Adrenal gland (tissue), 5 donors: ENCODE data around the gene HOXA5.

Experiments used
- POLR2A ChIP-seq, 2 donors: fragments of 450-650 bp; IDR thresholded peaks; one replicate each; pipeline ENCODE4 v1.6.1; 2017; ENCODE audit warnings: antibody characterized with exemption in 2 of 2, mild to moderate bottlenecking in 2 of 2, moderate library complexity in 1 of 2
- TF ChIP-seq, protein P1 (sequence below), 6 experiments: fragments of 450-650 bp in 4 of 6; fragments of 200-600 bp in 2 of 6; sonication (generic) in 1 of 6; IDR thresholded peaks; 1 replicate in 5 of 6; 2 replicates in 1 of 6; pipeline versions ENCODE4 v1.5.1 to v1.8.0; 2016 to 2021; ENCODE audit warnings: antibody characterized with exemption in 6 of 6, mild to moderate bottlenecking in 2 of 6, moderate library complexity in 1 of 6
- donor health status: DM: no; HTN: no; CAD: no.

DNA sequence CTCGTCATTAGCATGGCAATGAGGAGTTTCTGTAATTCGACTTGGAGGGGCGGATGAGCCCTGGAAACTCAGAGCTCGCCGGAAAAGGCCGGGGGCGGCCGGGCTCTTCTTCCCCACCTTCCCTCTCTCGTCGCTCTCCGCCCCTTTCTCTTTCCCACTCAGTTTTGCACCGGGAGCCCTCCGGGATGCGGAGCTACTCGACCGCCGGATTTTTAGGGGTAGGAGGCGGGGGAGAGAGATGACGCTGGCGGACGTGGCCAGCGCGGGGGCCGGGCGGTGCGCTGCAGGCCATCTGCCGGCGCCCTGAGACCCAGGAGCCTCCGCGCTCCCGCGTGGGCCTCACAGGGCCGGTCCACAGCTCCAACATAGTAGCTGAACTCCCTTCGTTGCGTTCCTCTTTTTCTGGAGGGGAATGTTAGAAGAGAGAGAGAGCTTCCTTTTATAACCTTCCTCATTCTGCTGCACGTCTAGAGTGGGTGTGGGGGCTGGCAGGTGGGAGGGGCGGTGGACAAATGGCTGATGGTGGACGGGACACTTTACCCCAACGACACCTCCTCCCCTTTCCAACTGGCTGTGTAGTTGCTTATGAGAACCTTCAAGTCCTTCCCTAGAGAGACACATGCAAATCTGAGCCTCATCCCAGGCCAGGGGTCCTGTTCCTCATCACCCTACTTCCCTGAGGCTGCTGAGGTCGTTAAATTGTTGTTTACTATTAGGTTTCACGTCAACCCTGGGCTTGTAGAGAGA, 46.5 kb downstream of the HOXA5 start:
- TF ChIP-seq, protein P1, sequence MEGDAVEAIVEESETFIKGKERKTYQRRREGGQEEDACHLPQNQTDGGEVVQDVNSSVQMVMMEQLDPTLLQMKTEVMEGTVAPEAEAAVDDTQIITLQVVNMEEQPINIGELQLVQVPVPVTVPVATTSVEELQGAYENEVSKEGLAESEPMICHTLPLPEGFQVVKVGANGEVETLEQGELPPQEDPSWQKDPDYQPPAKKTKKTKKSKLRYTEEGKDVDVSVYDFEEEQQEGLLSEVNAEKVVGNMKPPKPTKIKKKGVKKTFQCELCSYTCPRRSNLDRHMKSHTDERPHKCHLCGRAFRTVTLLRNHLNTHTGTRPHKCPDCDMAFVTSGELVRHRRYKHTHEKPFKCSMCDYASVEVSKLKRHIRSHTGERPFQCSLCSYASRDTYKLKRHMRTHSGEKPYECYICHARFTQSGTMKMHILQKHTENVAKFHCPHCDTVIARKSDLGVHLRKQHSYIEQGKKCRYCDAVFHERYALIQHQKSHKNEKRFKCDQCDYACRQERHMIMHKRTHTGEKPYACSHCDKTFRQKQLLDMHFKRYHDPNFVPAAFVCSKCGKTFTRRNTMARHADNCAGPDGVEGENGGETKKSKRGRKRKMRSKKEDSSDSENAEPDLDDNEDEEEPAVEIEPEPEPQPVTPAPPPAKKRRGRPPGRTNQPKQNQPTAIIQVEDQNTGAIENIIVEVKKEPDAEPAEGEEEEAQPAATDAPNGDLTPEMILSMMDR (IDR thresholded peaks at IDR 0.05): no peak
- TF ChIP-seq POLR2A (IDR thresholded peaks at IDR 0.05): peak in 1 of 2 donors; percentile 42
